T-helper 17 cell (primary cell): ENCODE results near the gene CYP2C18. TPM values are rescaled to one million over a fixed set of nuclear protein-coding genes. Genes with fewer than 3 reads are reported as not detected.
"Not testable (repeated sequence)": the region's sequence is repeated elsewhere in the genome, so short reads cannot be mapped to it uniquely, and the experiment has no call there.

ENCODE experiments used
- ATAC-seq: fragments of 150-1000 bp; cut with Tn5 transposase; 2 replicates; pipeline ENCODE4 v1.10.0; 2021; ENCODE audit warnings: mild to moderate bottlenecking, moderate library complexity
- DNase-seq, 3 donors: peaks; one replicate each; pipeline versions ENCODE4 v3.0.0 to v3.0.0-alpha.2; 2020 to 2021
- H3K9me3 ChIP-seq: one replicate; pipeline ENCODE4 v1.7.0; 2013; ENCODE audit warnings: low read length, mild to moderate bottlenecking; ENCODE audit not compliant: control insufficient read depth, poor library complexity, severe bottlenecking
- H3K27ac Mint-ChIP-seq: one replicate; pipeline ENCODE4 v1.8.0; 2022; ENCODE audit warnings: mild to moderate bottlenecking, moderate library complexity, mixed read lengths
- H3K27me3 Mint-ChIP-seq: one replicate; pipeline ENCODE4 v1.8.0; 2022; ENCODE audit warnings: mixed read lengths
- H3K36me3 Mint-ChIP-seq: one replicate; pipeline ENCODE4 v1.8.0; 2022; ENCODE audit warnings: low read depth, mixed read lengths
- H3K4me1 Mint-ChIP-seq: one replicate; pipeline ENCODE4 v1.8.0; 2022; ENCODE audit warnings: mild to moderate bottlenecking, mixed read lengths
- H3K4me3 Mint-ChIP-seq: one replicate; pipeline ENCODE4 v1.8.0; 2022; ENCODE audit warnings: mild to moderate bottlenecking, moderate library complexity, mixed read lengths
- total RNA-seq, 4 donors: library from RNA in 2 of 4; stranded (reverse) in 2 of 4; gene quantifications; one replicate each; pipeline ENCODE4 v1.2.3 and lab custom pipeline; 2022 to 2026

CYP2C18 gene
- total RNA-seq, 2 donors from 2014 or later, result not detected

GRCh38 chr10:94678475-94678874 is 5.1 kb upstream of the CYP2C18 start:
- DNase-seq, result no peak
- no peak overlapping the region for H3K27ac Mint-ChIP-seq

GRCh38 chr10:94680544-94680943 is 3.0 kb upstream of the CYP2C18 start:
- Mint-ChIP-seq H3K4me3 (no peak overlapping the region), H3K4me1 (no peaks in the 10 kb centered on the region), H3K27me3 (no peaks in the 10 kb centered on the region), H3K27ac (no peak overlapping the region), H3K36me3 (no peaks in the 10 kb centered on the region)
- ATAC-seq (no peak), DNase-seq (no peak)
- H3K9me3 ChIP-seq, result no peaks in the 10 kb centered on the region

More at GRCh38 chr10:94678475-94678874, 5.1 kb upstream of the CYP2C18 start:
- no peaks in the 10 kb centered on the region for H3K9me3 ChIP-seq
- Mint-ChIP-seq H3K4me1 (no peaks in the 10 kb centered on the region), H3K27me3 (peaks cover 5% of the 10 kb centered on the region), H3K36me3 (no peaks in the 10 kb centered on the region), H3K4me3 (no peak overlapping the region)
- ATAC-seq, result no peak

GRCh38 chr10:94682636-94683035 is 893 bp upstream of the CYP2C18 start:
- not testable (repeated sequence) for H3K9me3 ChIP-seq, ATAC-seq, H3K36me3 Mint-ChIP-seq, H3K4me3 Mint-ChIP-seq, H3K27ac Mint-ChIP-seq, H3K27me3 Mint-ChIP-seq, DNase-seq, H3K4me1 Mint-ChIP-seq

GRCh38 chr10:94687625-94688248 is 4.2 kb downstream of the CYP2C18 start:
- Mint-ChIP-seq H3K4me3 (no peak overlapping the region), H3K27me3 (no peaks in the 10 kb centered on the region), H3K4me1 (no peaks in the 10 kb centered on the region), H3K36me3 (no peaks in the 10 kb centered on the region), H3K27ac (no peak overlapping the region)
- DNase-seq (no peak), ATAC-seq (no peak)
- no peaks in the 10 kb centered on the region for H3K9me3 ChIP-seq

- H3K27ac Mint-ChIP-seq, result no peak overlapping the region
- ATAC-seq (no peak), DNase-seq (no peak)
- H3K4me3 Mint-ChIP-seq, result no peak overlapping the region
- H3K27me3 Mint-ChIP-seq, result no peaks in the 10 kb centered on the region
- H3K4me1 Mint-ChIP-seq, result no peaks in the 10 kb centered on the region
- no peaks in the 10 kb centered on the region for H3K36me3 Mint-ChIP-seq
- no peaks in the 10 kb centered on the region for H3K9me3 ChIP-seq
Observed at GRCh38 chr10:94706089-94706488, 22.6 kb downstream of the CYP2C18 start.

GRCh38 chr10:94710578-94710977 is 27.0 kb downstream of the CYP2C18 start:
- no peak for DNase-seq
- no peaks in the 10 kb centered on the region for H3K36me3 Mint-ChIP-seq
- no peaks in the 10 kb centered on the region for H3K27me3 Mint-ChIP-seq
- ATAC-seq, result no peak
- no peaks in the 10 kb centered on the region for H3K4me1 Mint-ChIP-seq
- H3K4me3 Mint-ChIP-seq, result no peak overlapping the region
- no peaks in the 10 kb centered on the region for H3K9me3 ChIP-seq
- H3K27ac Mint-ChIP-seq, result no peak overlapping the region

- no peaks in the 10 kb centered on the region for H3K4me1 Mint-ChIP-seq
- no peak overlapping the region for H3K27ac Mint-ChIP-seq
- no peaks in the 10 kb centered on the region for H3K27me3 Mint-ChIP-seq
- ATAC-seq (no peak), DNase-seq (no peak)
- no peaks in the 10 kb centered on the region for H3K9me3 ChIP-seq
- no peaks in the 10 kb centered on the region for H3K36me3 Mint-ChIP-seq
- no peak overlapping the region for H3K4me3 Mint-ChIP-seq
Observed at GRCh38 chr10:94725871-94726270, 42.3 kb downstream of the CYP2C18 start.

- ATAC-seq (no peak), DNase-seq (no peak)
- no peaks in the 10 kb centered on the region for H3K4me1 Mint-ChIP-seq
- no peaks in the 10 kb centered on the region for H3K36me3 Mint-ChIP-seq
- no peak overlapping the region for H3K4me3 Mint-ChIP-seq
- H3K27me3 Mint-ChIP-seq, result no peaks in the 10 kb centered on the region
- no peak overlapping the region for H3K27ac Mint-ChIP-seq
- no peaks in the 10 kb centered on the region for H3K9me3 ChIP-seq
Observed at GRCh38 chr10:94735197-94735596, 51.7 kb downstream of the CYP2C18 start.

GRCh38 chr10:94738588-94738987 is 55.1 kb downstream of the CYP2C18 start:
- ATAC-seq (no peak), DNase-seq (no peak)
- H3K9me3 ChIP-seq, result no peaks in the 10 kb centered on the region
- no peaks in the 10 kb centered on the region for H3K4me1 Mint-ChIP-seq
- no peaks in the 10 kb centered on the region for H3K27me3 Mint-ChIP-seq
- H3K27ac Mint-ChIP-seq, result no peak overlapping the region
- H3K36me3 Mint-ChIP-seq, result no peaks in the 10 kb centered on the region
- no peak overlapping the region for H3K4me3 Mint-ChIP-seq

- no peaks in the 10 kb centered on the region for H3K27me3 Mint-ChIP-seq
- no peak overlapping the region for H3K27ac Mint-ChIP-seq
- ATAC-seq (no peak), DNase-seq (no peak)
- no peak overlapping the region for H3K4me3 Mint-ChIP-seq
- H3K36me3 Mint-ChIP-seq, result no peaks in the 10 kb centered on the region
- no peaks in the 10 kb centered on the region for H3K9me3 ChIP-seq
- no peaks in the 10 kb centered on the region for H3K4me1 Mint-ChIP-seq
Observed at GRCh38 chr10:94747137-94747536, 63.6 kb downstream of the CYP2C18 start.

GRCh38 chr10:94747838-94748237 is 64.3 kb downstream of the CYP2C18 start:
- Mint-ChIP-seq H3K36me3 (no peaks in the 10 kb centered on the region), H3K4me1 (no peaks in the 10 kb centered on the region), H3K4me3 (no peak overlapping the region), H3K27ac (no peak overlapping the region), H3K27me3 (no peaks in the 10 kb centered on the region)
- no peak for ATAC-seq
- no peaks in the 10 kb centered on the region for H3K9me3 ChIP-seq
- DNase-seq, result no peak

GRCh38 chr10:94757916-94758315 is 74.4 kb downstream of the CYP2C18 start:
- Mint-ChIP-seq H3K4me1 (no peaks in the 10 kb centered on the region), H3K27ac (no peak overlapping the region), H3K4me3 (no peak overlapping the region), H3K27me3 (no peaks in the 10 kb centered on the region), H3K36me3 (no peaks in the 10 kb centered on the region)
- no peak for ATAC-seq
- no peaks in the 10 kb centered on the region for H3K9me3 ChIP-seq
- no peak for DNase-seq

- Mint-ChIP-seq H3K4me1 (no peaks in the 10 kb centered on the region), H3K4me3 (no peak overlapping the region), H3K27me3 (no peaks in the 10 kb centered on the region), H3K27ac (no peak overlapping the region), H3K36me3 (no peaks in the 10 kb centered on the region)
- no peak for ATAC-seq
- H3K9me3 ChIP-seq, result no peaks in the 10 kb centered on the region
- DNase-seq, result no peak
Observed at GRCh38 chr10:94760586-94761178, 77.2 kb downstream of the CYP2C18 start.

- H3K4me1 Mint-ChIP-seq, result no peaks in the 10 kb centered on the region
- ATAC-seq (no peak), DNase-seq (no peak)
- H3K9me3 ChIP-seq, result no peaks in the 10 kb centered on the region
- no peak within 1 kb of the TSS for H3K4me3 Mint-ChIP-seq
- no peaks in the 10 kb centered on the region for H3K36me3 Mint-ChIP-seq
- H3K27me3 Mint-ChIP-seq, result no peaks in the 10 kb centered on the region
- H3K27ac Mint-ChIP-seq, result no peak within 1 kb of the TSS
Observed at GRCh38 chr10:94762393-94762792, 78.9 kb downstream of the CYP2C18 start, which contains the start of gene CYP2C19. Gene CYP2C19, plus strand, starts transcription at chr10:94762681. Its CDS starts 25 bp downstream, at chr10:94762706.
